Measurements from ENCODE around the gene SYF2.

Gene SYF2

GRCh38 chr1:25174363-25174729 lies 58.0 kb downstream of the SYF2 start:
- no peak for TF ChIP-seq REST (IDR thresholded peaks at IDR 0.05; ENCODE audit: insufficient replicate concordance, low read depth)
- no peak for TF ChIP-seq SPI1 (IDR thresholded peaks at IDR 0.05; ENCODE audit: borderline replicate concordance, low read depth)
- no peak for TF ChIP-seq GABPA (IDR thresholded peaks at IDR 0.05; ENCODE audit: low read depth)
- TF ChIP-seq, protein P1, sequence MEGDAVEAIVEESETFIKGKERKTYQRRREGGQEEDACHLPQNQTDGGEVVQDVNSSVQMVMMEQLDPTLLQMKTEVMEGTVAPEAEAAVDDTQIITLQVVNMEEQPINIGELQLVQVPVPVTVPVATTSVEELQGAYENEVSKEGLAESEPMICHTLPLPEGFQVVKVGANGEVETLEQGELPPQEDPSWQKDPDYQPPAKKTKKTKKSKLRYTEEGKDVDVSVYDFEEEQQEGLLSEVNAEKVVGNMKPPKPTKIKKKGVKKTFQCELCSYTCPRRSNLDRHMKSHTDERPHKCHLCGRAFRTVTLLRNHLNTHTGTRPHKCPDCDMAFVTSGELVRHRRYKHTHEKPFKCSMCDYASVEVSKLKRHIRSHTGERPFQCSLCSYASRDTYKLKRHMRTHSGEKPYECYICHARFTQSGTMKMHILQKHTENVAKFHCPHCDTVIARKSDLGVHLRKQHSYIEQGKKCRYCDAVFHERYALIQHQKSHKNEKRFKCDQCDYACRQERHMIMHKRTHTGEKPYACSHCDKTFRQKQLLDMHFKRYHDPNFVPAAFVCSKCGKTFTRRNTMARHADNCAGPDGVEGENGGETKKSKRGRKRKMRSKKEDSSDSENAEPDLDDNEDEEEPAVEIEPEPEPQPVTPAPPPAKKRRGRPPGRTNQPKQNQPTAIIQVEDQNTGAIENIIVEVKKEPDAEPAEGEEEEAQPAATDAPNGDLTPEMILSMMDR (IDR thresholded peaks at IDR 0.05; ENCODE audit: insufficient read depth, low read length): no peak
- no peak for TF ChIP-seq POLR2AphosphoS5 (IDR thresholded peaks at IDR 0.05; ENCODE audit: low read depth)
- H3K4me3 ChIP-seq (replicated peaks; ENCODE audit: insufficient read depth, low read length): no peak overlapping the region
- H3K27ac ChIP-seq (replicated peaks): no peak overlapping the region
- no peak for DNase-seq (ENCODE audit: low read depth in 1 of 2, low spot score in 1 of 2)
- H3K27me3 ChIP-seq (ENCODE audit: insufficient read depth, poor library complexity, severe bottlenecking): no peaks in the 10 kb centered on the region

- Histone ChIP-seq H3K27me3 (ENCODE audit: insufficient read depth, poor library complexity, severe bottlenecking) (no peaks in the 10 kb centered on the region), H3K4me3 (replicated peaks; ENCODE audit: insufficient read depth, low read length) (no peak overlapping the region), H3K27ac (replicated peaks) (no peak overlapping the region)
- no peak for DNase-seq (ENCODE audit: low read depth in 1 of 2, low spot score in 1 of 2)
- TF ChIP-seq SPI1 (IDR thresholded peaks at IDR 0.05; ENCODE audit: borderline replicate concordance, low read depth) (no peak), GABPA (IDR thresholded peaks at IDR 0.05; ENCODE audit: low read depth) (no peak), POLR2AphosphoS5 (IDR thresholded peaks at IDR 0.05; ENCODE audit: low read depth) (no peak), REST (IDR thresholded peaks at IDR 0.05; ENCODE audit: insufficient replicate concordance, low read depth) (no peak)
- TF ChIP-seq, protein P1 (IDR thresholded peaks at IDR 0.05; ENCODE audit: insufficient read depth, low read length): no peak
Measured at GRCh38 chr1:25173809-25174340, 58.4 kb downstream of the SYF2 start.

All from HL-60 (cell line).